SK-N-SH (cell line): ENCODE results near the gene MYLK2. TPM values are rescaled to one million over a fixed set of nuclear protein-coding genes. Genes with fewer than 3 reads are reported as not detected.

Experiments used
- CTCF ChIA-PET: fragments of 300-600, 350-600 bp; formaldehyde crosslinking; extraction: SDS; loops from one replicate; lab custom pipeline; 2021; lab: Yijun Ruan, JAX
- POLR2A ChIA-PET: fragments of 350-600 bp; sonication (Branson Sonifier 250); formaldehyde crosslinking; extraction: SDS; loops from one replicate; lab custom pipeline; 2020; ENCODE audit warnings: antibody characterized with exemption, inconsistent platforms; lab: Yijun Ruan, JAX
- DNase-seq: peaks from one replicate; pipeline ENCODE4 v3.0.0; 2012
- H2AFZ ChIP-seq: fragments of 200-600 bp; sonication (generic); 2 replicates; pipeline ENCODE4 v1.8.1; 2016; ENCODE audit warnings: antibody characterized with exemption, mild to moderate bottlenecking, low read depth
- H3F3A ChIP-seq: fragments of 200-600 bp; sonication (generic); replicated peaks from 2 replicates; pipeline ENCODE3; 2016; ENCODE audit warnings: antibody characterized with exemption, mild to moderate bottlenecking; ENCODE audit not compliant: insufficient read depth
- H3K27ac ChIP-seq, 2 experiments: fragments of 200-500 bp in 1 of 2; fragments of 200-600 bp in 1 of 2; sonication (Bioruptor generic) in 1 of 2; sonication (generic), shearing (Covaris generic) in 1 of 2; 2 replicates each; pipeline versions ENCODE4 v1.5.1 to v1.6.1; 2014 to 2016; ENCODE audit warnings: low read depth in 2 of 2, inconsistent platforms in 1 of 2, low read length in 1 of 2, mild to moderate bottlenecking in 1 of 2, mixed read lengths in 1 of 2
- H3K27me3 ChIP-seq: fragments of 200-600 bp; sonication (generic), shearing (Covaris generic); 2 replicates; pipeline ENCODE4 v1.6.1; 2016; ENCODE audit warnings: mixed run types; ENCODE audit not compliant: insufficient read depth
- H3K36me3 ChIP-seq, 2 experiments: fragments of 200-500 bp in 1 of 2; fragments of 200-600 bp in 1 of 2; sonication (Bioruptor generic) in 1 of 2; sonication (generic) in 1 of 2; replicated peaks in 1 of 2; 2 replicates each; pipeline versions ENCODE3 to v1.5.1; 2014 to 2016; ENCODE audit warnings: low read length in 1 of 2, mild to moderate bottlenecking in 1 of 2; ENCODE audit not compliant: insufficient read depth in 2 of 2, control insufficient read depth in 1 of 2
- H3K4me1 ChIP-seq, 2 experiments: fragments of 200-500 bp in 1 of 2; fragments of 200-600 bp in 1 of 2; sonication (Bioruptor generic) in 1 of 2; sonication (generic), shearing (Covaris generic) in 1 of 2; 2 replicates each; pipeline versions ENCODE4 v1.5.1 to v1.6.1; 2014 to 2016; ENCODE audit warnings: low read depth in 1 of 2, low read length in 1 of 2, mixed run types in 1 of 2; ENCODE audit not compliant: insufficient read depth in 2 of 2, control insufficient read depth in 1 of 2
- H3K4me2 ChIP-seq: fragments of 200-600 bp; sonication (generic), shearing (Covaris generic); 2 replicates; pipeline ENCODE4 v1.6.1; 2017; ENCODE audit warnings: mixed run types
- H3K4me3 ChIP-seq, 2 experiments: fragments of 200-500 bp in 1 of 2; fragments of 200-600 bp in 1 of 2; sonication (Bioruptor generic) in 1 of 2; sonication (generic), shearing (Covaris generic) in 1 of 2; 2 replicates each; pipeline versions ENCODE4 v1.5.1 to v1.8.1; 2014 to 2016; ENCODE audit warnings: low read depth in 2 of 2, inconsistent platforms in 1 of 2, low read length in 1 of 2, mild to moderate bottlenecking in 1 of 2, mixed read lengths in 1 of 2, moderate library complexity in 1 of 2
- H3K79me2 ChIP-seq: fragments of 200-600 bp; sonication (generic); 2 replicates; pipeline ENCODE4 v1.8.1; 2017; ENCODE audit warnings: mild to moderate bottlenecking; ENCODE audit not compliant: insufficient read depth
- H3K9ac ChIP-seq: fragments of 200-600 bp; sonication (generic); 2 replicates; pipeline ENCODE4 v1.6.1; 2017; ENCODE audit warnings: mixed run types
- H3K9me2 ChIP-seq: fragments of 200-600 bp; sonication (generic); 2 replicates; pipeline ENCODE4 v1.6.1; 2017; ENCODE audit warnings: mixed run types
- H3K9me3 ChIP-seq: fragments of 200-600 bp; sonication (generic); 2 replicates; pipeline ENCODE4 v1.6.1; 2017; ENCODE audit warnings: mixed run types, mild to moderate bottlenecking, moderate library complexity
- H4K20me1 ChIP-seq: fragments of 200-600 bp; sonication (generic); 2 replicates; pipeline ENCODE4 v1.6.1; 2017; ENCODE audit warnings: mild to moderate bottlenecking, mixed run types; ENCODE audit not compliant: insufficient read depth
- CHD2 ChIP-seq: fragments of 150-350 bp; IDR thresholded peaks from 2 replicates; pipeline ENCODE4 v1.6.1; 2018; ENCODE audit warnings: low read length; ENCODE audit not compliant: partially characterized antibody
- FOSL2 ChIP-seq: IDR thresholded peaks from 2 replicates; pipeline ENCODE4 v1.4.0; 2012; ENCODE audit warnings: low read depth, mild to moderate bottlenecking, moderate library complexity, borderline replicate concordance
- FOXM1 ChIP-seq: IDR thresholded peaks from 2 replicates; pipeline ENCODE4 v1.4.0; 2012; ENCODE audit warnings: low read depth, mild to moderate bottlenecking
- GABPA ChIP-seq: IDR thresholded peaks from 2 replicates; pipeline ENCODE4 v1.4.0; 2012; ENCODE audit warnings: low read depth, mild to moderate bottlenecking
- GATA2 ChIP-seq: sonication (generic); formaldehyde crosslinking; IDR thresholded peaks from 2 replicates; pipeline ENCODE4 v1.5.0; 2020; ENCODE audit warnings: mild to moderate bottlenecking, missing genetic modification reagents
- MXI1 ChIP-seq: IDR thresholded peaks from 2 replicates; pipeline ENCODE4 v1.6.1; 2012; ENCODE audit warnings: mild to moderate bottlenecking, low read depth, low read length, improper control_type of control experiment
- NFIC ChIP-seq: IDR thresholded peaks from 2 replicates; pipeline ENCODE4 v1.4.0; 2012; ENCODE audit warnings: borderline replicate concordance
- NRF1 ChIP-seq: IDR thresholded peaks from 2 replicates; pipeline ENCODE4 v1.6.1; 2012; ENCODE audit warnings: low read depth, mild to moderate bottlenecking, low read length
- PBX3 ChIP-seq: IDR thresholded peaks from 2 replicates; pipeline ENCODE4; 2012
- POLR2AphosphoS5 ChIP-seq: IDR thresholded peaks from 2 replicates; pipeline ENCODE4 v1.6.1; 2012; ENCODE audit warnings: low read depth, low read length
- RCOR1 ChIP-seq: fragments of 150-350 bp; IDR thresholded peaks from 2 replicates; pipeline ENCODE4 v1.6.1; 2017; ENCODE audit warnings: antibody characterized with exemption, low read length
- SIN3A ChIP-seq: IDR thresholded peaks from 2 replicates; pipeline ENCODE4 v1.6.1; 2012; ENCODE audit warnings: low read depth, mild to moderate bottlenecking, low read length, moderate library complexity, borderline replicate concordance
- SMC3 ChIP-seq: IDR thresholded peaks from 2 replicates; pipeline ENCODE4 v1.6.1; 2012; ENCODE audit warnings: low read depth, low read length, improper control_type of control experiment
- TAF1 ChIP-seq: IDR thresholded peaks from 2 replicates; pipeline ENCODE4 v1.6.1; 2012; ENCODE audit warnings: low read depth, mild to moderate bottlenecking, low read length, moderate library complexity, borderline replicate concordance
- WGBS: methylation state at CpG from one replicate; pipeline ENCODE4 v1.1.6; 2017; ENCODE audit warnings: low lambda C conversion rate; 5-methylcytosine and 5-hydroxymethylcytosine counted together
- polyA plus RNA-seq, 3 experiments: library from polyadenylated mRNA; depleted of rRNA; stranded (reverse); fragments of >200 nt; gene quantifications; 2 replicates each; pipeline ENCODE4 v1.2.3, GENCODE V29; 2012
- TF ChIP-seq, protein P1 (sequence below): fragments of 150-350 bp; IDR thresholded peaks from 2 replicates; pipeline ENCODE4 v1.6.1; 2016; ENCODE audit warnings: mild to moderate bottlenecking, low read depth, low read length
- TF ChIP-seq, protein P2 (sequence below): fragments of 150-350 bp; IDR thresholded peaks from 2 replicates; pipeline ENCODE4 v1.6.1; 2017; ENCODE audit warnings: antibody characterized with exemption, low read length, low read depth, borderline replicate concordance
- TF ChIP-seq, protein P3 (sequence below): IDR thresholded peaks from 2 replicates; pipeline ENCODE4 v1.4.0; 2012; ENCODE audit warnings: low read depth

MYLK2 gene
- polyA plus RNA-seq, 1 of the 3 experiments (the other 2 are of a cell fraction): 0.21 TPM

DNA sequence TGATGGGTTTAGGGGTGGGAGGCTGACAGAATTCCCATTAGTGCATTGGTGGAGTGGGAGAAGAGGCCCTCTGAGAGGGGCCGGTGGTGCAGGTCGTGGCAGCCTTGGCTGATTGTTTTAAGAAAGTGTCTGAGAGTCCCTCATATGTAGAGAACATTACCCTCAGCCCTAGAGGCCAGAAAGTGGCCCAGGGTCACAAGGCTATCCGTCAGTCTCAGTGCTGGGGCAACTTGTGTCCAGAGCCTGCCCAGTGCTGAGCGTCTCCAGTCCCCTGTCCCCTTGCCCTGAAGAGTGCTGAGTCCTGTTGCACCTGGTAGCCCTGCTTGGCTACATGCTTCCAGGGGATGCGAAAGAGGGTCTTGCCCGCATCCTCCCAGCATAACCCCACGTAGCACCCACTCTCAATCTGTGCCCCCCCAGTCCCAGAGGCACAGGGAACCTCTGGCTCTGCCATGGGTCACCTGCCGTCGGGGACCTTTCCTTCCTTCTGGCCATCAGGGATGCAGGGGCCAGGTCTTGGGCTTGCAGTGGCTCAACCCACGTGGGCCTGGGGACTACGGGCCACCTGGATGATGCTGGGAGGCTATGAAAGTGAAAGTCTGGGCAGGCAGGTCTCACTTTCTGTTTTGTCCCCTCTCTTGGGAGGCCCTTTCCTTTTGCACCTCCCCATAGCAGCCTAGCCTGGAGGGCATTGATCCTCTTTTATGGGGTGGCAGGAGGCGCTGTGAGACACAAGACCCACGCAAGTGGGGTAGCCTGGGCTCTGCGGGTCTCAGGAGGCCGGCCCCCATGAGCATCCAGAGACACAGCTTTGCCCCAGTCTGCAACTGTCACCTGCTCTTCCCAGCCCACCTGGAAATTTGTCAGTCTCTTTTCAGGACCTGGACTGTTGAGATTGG lies 39.0 kb downstream of the MYLK2 start:
- Histone ChIP-seq H3K4me1 (peaks cover 0 to 21% of the 10 kb centered on the region in 2 experiments; a peak in 2 of 4 replicates), H3K79me2 (no peaks in the 10 kb centered on the region), H3K27me3 (peaks cover 11% of the 10 kb centered on the region; the same call in 1 of the 2 replicates), H3K9ac (no peak overlapping the region), H3K9me2 (no peaks in the 10 kb centered on the region), H4K20me1 (no peaks in the 10 kb centered on the region), H3F3A (no peaks in the 10 kb centered on the region), H2AFZ (no peak overlapping the region), H3K36me3 (no peaks in the 10 kb centered on the region), H3K9me3 (no peaks in the 10 kb centered on the region), H3K4me3 (no peak overlapping the region), H3K27ac (no peak overlapping the region), H3K4me2 (no peak overlapping the region)
- TF ChIP-seq NRF1: no peak
- no peak for TF ChIP-seq NFIC
- TF ChIP-seq SMC3: no peak
- TF ChIP-seq POLR2AphosphoS5: no peak
- no peak for TF ChIP-seq FOSL2
- no peak for TF ChIP-seq GATA2 (CRISPR knock-in tag)
- no peak for TF ChIP-seq CHD2
- TF ChIP-seq, protein P1, sequence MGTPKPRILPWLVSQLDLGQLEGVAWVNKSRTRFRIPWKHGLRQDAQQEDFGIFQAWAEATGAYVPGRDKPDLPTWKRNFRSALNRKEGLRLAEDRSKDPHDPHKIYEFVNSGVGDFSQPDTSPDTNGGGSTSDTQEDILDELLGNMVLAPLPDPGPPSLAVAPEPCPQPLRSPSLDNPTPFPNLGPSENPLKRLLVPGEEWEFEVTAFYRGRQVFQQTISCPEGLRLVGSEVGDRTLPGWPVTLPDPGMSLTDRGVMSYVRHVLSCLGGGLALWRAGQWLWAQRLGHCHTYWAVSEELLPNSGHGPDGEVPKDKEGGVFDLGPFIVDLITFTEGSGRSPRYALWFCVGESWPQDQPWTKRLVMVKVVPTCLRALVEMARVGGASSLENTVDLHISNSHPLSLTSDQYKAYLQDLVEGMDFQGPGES: no peak
- TF ChIP-seq PBX3: no peak
- no peak for TF ChIP-seq SIN3A
- TF ChIP-seq RCOR1: no peak
- TF ChIP-seq, protein P2, sequence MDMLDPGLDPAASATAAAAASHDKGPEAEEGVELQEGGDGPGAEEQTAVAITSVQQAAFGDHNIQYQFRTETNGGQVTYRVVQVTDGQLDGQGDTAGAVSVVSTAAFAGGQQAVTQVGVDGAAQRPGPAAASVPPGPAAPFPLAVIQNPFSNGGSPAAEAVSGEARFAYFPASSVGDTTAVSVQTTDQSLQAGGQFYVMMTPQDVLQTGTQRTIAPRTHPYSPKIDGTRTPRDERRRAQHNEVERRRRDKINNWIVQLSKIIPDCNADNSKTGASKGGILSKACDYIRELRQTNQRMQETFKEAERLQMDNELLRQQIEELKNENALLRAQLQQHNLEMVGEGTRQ: no peak
- TF ChIP-seq FOXM1: no peak
- no peak for TF ChIP-seq MXI1
- TF ChIP-seq TAF1: no peak
- TF ChIP-seq, protein P3, sequence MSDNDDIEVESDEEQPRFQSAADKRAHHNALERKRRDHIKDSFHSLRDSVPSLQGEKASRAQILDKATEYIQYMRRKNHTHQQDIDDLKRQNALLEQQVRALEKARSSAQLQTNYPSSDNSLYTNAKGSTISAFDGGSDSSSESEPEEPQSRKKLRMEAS: no peak
- TF ChIP-seq GABPA: no peak
- ChIA-PET POLR2A (no interaction called here), CTCF (interaction anchor here (2.3 to 4.8 kb wide), 2 partner anchors 11 to 12 kb away, joined by 14 to 29 read pairs; partner anchors contain the start of gene FOXS1)
- 53% methylated on average over 3 of the region's 15 CpGs for WGBS
- no peak for DNase-seq
